Fibroblast of upper back skin (primary cell): Measurements from ENCODE around the gene PKN2.
A peak's percentile ranks its signal among the peaks of the same experiment; 100 is the strongest.
"Not testable (repeated sequence)": the region's sequence is repeated elsewhere in the genome, so short reads cannot be mapped to it uniquely, and the experiment has no call there.

ENCODE experiments used
- DNase-seq: peaks from one replicate; pipeline ENCODE4 v3.0.0-alpha.2; 2013

Gene PKN2

GRCh38 chr1:88680471-88680870 lies 3.6 kb upstream of the PKN2 start:
- DNase-seq, result no peak

- DNase-seq, result no peak
Measured at GRCh38 chr1:88680911-88681622, 3.0 kb upstream of the PKN2 start.

GRCh38 chr1:88684482-88685258 lies 597 bp downstream of the PKN2 start:
- peak; percentile 60 for DNase-seq

- no peak for DNase-seq
Measured at GRCh38 chr1:88685259-88685620, 1.2 kb downstream of the PKN2 start.

GRCh38 chr1:88691540-88691939 lies 7.5 kb downstream of the PKN2 start:
- DNase-seq, result no peak

- DNase-seq, result no peak
Measured at GRCh38 chr1:88695781-88696180, 11.7 kb downstream of the PKN2 start.

- DNase-seq, result peak; percentile 38
Measured at GRCh38 chr1:88697503-88697902, 13.4 kb downstream of the PKN2 start.

GRCh38 chr1:88698140-88698539 lies 14.1 kb downstream of the PKN2 start:
- DNase-seq, result no peak

GRCh38 chr1:88698764-88699163 lies 14.7 kb downstream of the PKN2 start:
- no peak for DNase-seq

- DNase-seq, result no peak
Measured at GRCh38 chr1:88700425-88701013, 16.4 kb downstream of the PKN2 start.

- DNase-seq, result no peak
Measured at GRCh38 chr1:88701275-88701674, 17.2 kb downstream of the PKN2 start.

GRCh38 chr1:88701793-88702192 lies 17.7 kb downstream of the PKN2 start:
- DNase-seq, result not testable (repeated sequence)

- DNase-seq, result no peak
Measured at GRCh38 chr1:88708011-88708410, 23.9 kb downstream of the PKN2 start.

GRCh38 chr1:88712907-88713306 lies 28.8 kb downstream of the PKN2 start:
- not testable (repeated sequence) for DNase-seq

GRCh38 chr1:88716571-88716970 lies 32.5 kb downstream of the PKN2 start:
- DNase-seq, result not testable (repeated sequence)

GRCh38 chr1:88722492-88722891 lies 38.4 kb downstream of the PKN2 start:
- no peak for DNase-seq

- no peak for DNase-seq
Measured at GRCh38 chr1:88726697-88727096, 42.6 kb downstream of the PKN2 start.

GRCh38 chr1:88727205-88727604 lies 43.1 kb downstream of the PKN2 start:
- no peak for DNase-seq

GRCh38 chr1:88729297-88729696 lies 45.2 kb downstream of the PKN2 start:
- DNase-seq, result no peak

- DNase-seq, result no peak
Measured at GRCh38 chr1:88730132-88730675, 46.1 kb downstream of the PKN2 start.

GRCh38 chr1:88730995-88731394 lies 46.9 kb downstream of the PKN2 start:
- DNase-seq, result no peak

- peak; percentile 96 for DNase-seq
Measured at GRCh38 chr1:88731475-88732269, 47.6 kb downstream of the PKN2 start.

- DNase-seq, result no peak
Measured at GRCh38 chr1:88735382-88735781, 51.3 kb downstream of the PKN2 start.
